ENCODE measurements around the gene DRGX. TPM values are rescaled to one million over a fixed set of nuclear protein-coding genes. Genes with fewer than 3 reads are reported as not detected.

The DRGX gene
- total and polyA plus RNA-seq, 7 donors, result 0.04 TPM; not detected in 6

GRCh38 chr10:49435225-49435624, 39.3 kb upstream of the DRGX start:
- no peaks in the 10 kb centered on the region for H3K9me3 ChIP-seq
- H3K27me3 ChIP-seq (ENCODE audit: insufficient read depth in 3 of 3, low read length in 2 of 3), result no peaks in the 10 kb centered on the region
- no peaks in the 10 kb centered on the region for H3K36me3 ChIP-seq (ENCODE audit: insufficient read depth in 1 of 2, low read depth in 1 of 2)
- ATAC-seq (no peak), DNase-seq (no peak)
- intact Hi-C loops (cut with DNase I), result no loop called here
- 81 to 85% (median 82%) methylated on average over 2 of the region's 2 CpGs for WGBS, 3 donors
- H3K4me1 ChIP-seq, result no peaks in the 10 kb centered on the region
- H3K4me3 ChIP-seq, result no peak overlapping the region
- no peak for TF ChIP-seq CTCF (IDR thresholded peaks at IDR 0.05)
- no peak overlapping the region for H3K27ac ChIP-seq

DNA sequence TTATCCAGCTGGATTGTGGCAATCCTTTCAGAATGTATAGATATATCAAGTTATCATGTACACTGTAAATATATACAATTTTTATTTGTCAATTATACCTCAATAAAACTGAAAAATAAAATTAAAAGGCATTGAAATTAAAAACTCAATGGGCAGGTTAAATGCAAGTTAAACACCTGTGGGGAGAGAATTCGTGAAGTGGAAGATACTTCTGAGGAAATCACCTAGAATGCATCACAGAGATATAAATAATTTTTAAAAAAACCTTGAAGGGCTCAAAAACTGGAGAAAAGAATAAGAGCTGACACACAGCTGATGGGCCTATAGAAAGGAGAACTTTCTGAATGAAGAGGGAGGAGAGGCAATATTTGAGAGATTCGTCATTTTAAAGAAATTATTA, 37.2 kb upstream of the DRGX start:
- intact Hi-C loops (cut with DNase I), result no loop called here
- no peak for TF ChIP-seq CTCF (IDR thresholded peaks at IDR 0.05)

DNA sequence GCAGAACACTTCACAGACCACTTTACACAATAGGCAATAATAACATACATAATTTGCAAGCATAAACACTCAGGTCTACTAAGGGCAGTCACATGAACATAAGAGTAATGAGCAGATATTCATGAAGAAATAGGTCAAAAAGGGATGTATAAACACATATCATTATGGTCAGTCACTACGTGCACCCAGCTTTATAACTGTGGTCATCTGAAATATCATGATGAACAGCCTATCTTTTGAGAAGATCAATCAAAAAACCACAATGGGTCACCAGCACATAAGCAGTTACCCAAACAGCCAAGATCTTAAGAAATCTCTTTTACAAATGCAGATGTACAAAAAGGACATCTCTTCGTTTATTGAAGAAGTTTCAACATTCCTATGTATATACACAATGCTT, 35.5 kb upstream of the DRGX start:
- no peak for TF ChIP-seq CTCF (IDR thresholded peaks at IDR 0.05)
- H3K27ac ChIP-seq, result no peak overlapping the region
- no peaks in the 10 kb centered on the region for H3K9me3 ChIP-seq
- intact Hi-C loops (cut with DNase I), result no loop called here
- no peak for ATAC-seq
- WGBS, 3 donors, result 76 to 87% (median 82%) methylated on average over 2 of the region's 2 CpGs
- no peak for DNase-seq
- no peaks in the 10 kb centered on the region for H3K27me3 ChIP-seq (ENCODE audit: insufficient read depth in 3 of 3, low read length in 2 of 3)
- H3K36me3 ChIP-seq (ENCODE audit: insufficient read depth in 1 of 2, low read depth in 1 of 2), result no peaks in the 10 kb centered on the region
- H3K4me3 ChIP-seq, result no peak overlapping the region
- no peaks in the 10 kb centered on the region for H3K4me1 ChIP-seq

More for the DNA sequence above, 37.2 kb upstream of the DRGX start:
- Histone ChIP-seq H3K36me3 (ENCODE audit: insufficient read depth in 1 of 2, low read depth in 1 of 2) (no peaks in the 10 kb centered on the region), H3K4me1 (no peaks in the 10 kb centered on the region), H3K27ac (no peak overlapping the region), H3K27me3 (ENCODE audit: insufficient read depth in 3 of 3, low read length in 2 of 3) (no peaks in the 10 kb centered on the region), H3K9me3 (no peaks in the 10 kb centered on the region), H3K4me3 (no peak overlapping the region)
- ATAC-seq (no peak), DNase-seq (no peak)
- 82 to 91% (median 83%) methylated on average over 2 of the region's 2 CpGs for WGBS, 3 donors

- no peak overlapping the region for H3K4me3 ChIP-seq
- no peaks in the 10 kb centered on the region for H3K36me3 ChIP-seq (ENCODE audit: insufficient read depth in 1 of 2, low read depth in 1 of 2)
- H3K27me3 ChIP-seq (ENCODE audit: insufficient read depth in 3 of 3, low read length in 2 of 3), result no peaks in the 10 kb centered on the region
- peaks cover 6% of the 10 kb centered on the region for H3K9me3 ChIP-seq
- TF ChIP-seq CTCF (IDR thresholded peaks at IDR 0.05), result no peak
- DNase-seq (no peak), ATAC-seq (no peak)
- H3K27ac ChIP-seq, result no peak overlapping the region
- WGBS, 3 donors, result 69 to 74% (median 70%) methylated on average over 5 of the region's 5 CpGs
- H3K4me1 ChIP-seq, result no peaks in the 10 kb centered on the region
- intact Hi-C loops (cut with DNase I), result no loop called here
Observed at GRCh38 chr10:49429458-49429857, 33.6 kb upstream of the DRGX start.

Measured in psoas muscle (tissue), 8 donors.